GM12874 (cell line): ENCODE results near the gene RRAGB.

Experiments used
- CTCF ChIP-seq: IDR thresholded peaks from 2 replicates; pipeline ENCODE4 v1.5.1; 2011; ENCODE audit warnings: low read depth, mild to moderate bottlenecking, control low read depth, low read length, moderate library complexity; ENCODE audit not compliant: insufficient read depth

The RRAGB gene

DNA sequence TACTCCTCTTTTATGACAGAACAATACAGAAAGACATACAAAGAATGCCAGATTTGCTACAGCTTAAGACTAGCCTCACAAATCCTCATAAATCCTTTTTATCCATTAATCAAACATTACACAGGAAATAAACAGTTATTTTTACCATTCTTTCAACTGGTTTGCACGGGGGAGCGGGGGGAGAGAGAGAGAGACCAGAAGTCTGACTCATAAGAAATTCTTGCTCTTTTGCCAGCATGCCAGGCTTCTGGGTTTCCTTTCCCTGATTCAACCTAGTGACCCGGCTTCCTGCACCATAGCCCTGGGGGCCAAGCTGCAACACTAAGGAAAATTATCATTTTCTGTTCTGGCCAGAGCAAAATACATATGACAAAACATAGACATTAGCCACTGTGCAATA is 6.8 kb upstream of the RRAGB start:
- TF ChIP-seq CTCF, result no peak

- no peak for TF ChIP-seq CTCF
These were observed 3.9 kb upstream of the RRAGB start for GRCh38 chrX:55713631-55714030.

DNA sequence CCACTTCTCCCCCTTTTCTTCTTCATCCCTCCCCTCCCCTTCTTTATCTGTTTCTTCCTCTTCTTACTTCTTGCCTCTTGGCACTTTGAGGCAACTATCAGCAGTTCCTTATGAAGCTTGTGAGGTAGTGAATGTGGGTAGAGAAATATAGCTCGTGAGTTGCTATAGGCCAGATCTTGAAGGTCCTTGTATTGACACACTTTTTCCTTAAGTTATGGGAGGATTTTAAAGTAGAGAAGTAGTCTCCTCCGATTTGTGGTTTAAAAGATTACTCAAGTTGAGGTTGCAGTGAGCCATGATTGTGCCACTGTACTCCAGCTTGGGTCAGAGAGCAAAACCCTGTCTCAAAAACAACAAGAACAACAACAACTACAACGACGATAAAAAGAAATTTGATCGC is 3.4 kb upstream of the RRAGB start:
- TF ChIP-seq CTCF, result no peak

- TF ChIP-seq CTCF, result peak; percentile 35; the same call in 1 of the 2 replicates
These were observed 1.7 kb upstream of the RRAGB start for GRCh38 chrX:55715847-55716246.

DNA sequence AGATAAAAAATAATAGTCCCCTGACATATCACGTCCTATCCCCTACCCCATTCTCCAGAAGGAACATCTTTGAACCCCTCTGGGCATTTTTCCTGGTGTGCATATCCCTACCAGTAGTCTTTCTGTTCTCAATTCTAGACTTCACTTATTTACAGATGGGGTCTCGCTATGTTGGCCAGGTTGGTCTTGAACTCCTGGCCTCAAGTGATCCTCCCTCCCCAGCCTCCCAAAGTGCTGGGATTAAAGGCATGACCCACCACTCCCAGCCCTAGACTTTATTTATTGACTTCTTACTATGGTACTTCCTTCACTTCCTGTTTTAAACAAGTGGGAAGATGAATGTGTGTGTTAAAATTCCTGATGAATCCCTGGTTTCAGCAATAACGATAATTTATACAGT is 612 bp upstream of the RRAGB start:
- TF ChIP-seq CTCF, result no peak

DNA sequence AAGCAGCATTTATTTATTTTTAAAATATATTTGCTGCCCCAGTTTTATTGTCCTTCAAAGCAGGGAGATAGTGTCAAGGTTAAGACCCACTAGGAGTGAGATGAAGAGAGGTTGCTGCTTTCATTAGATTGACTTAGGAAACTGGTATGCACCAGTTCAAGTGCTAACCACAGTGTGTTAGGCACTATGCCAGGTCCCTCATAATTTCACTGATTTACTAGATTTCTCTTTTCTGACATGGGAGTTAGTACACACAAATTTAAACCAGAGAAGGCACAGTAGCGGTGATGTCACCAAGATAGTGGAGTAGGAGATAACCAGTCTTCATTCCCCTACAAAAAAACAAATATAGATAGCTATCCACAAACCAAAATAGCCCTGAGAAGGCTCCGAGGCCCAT is 14.3 kb downstream of the RRAGB start:
- TF ChIP-seq CTCF, result no peak

DNA sequence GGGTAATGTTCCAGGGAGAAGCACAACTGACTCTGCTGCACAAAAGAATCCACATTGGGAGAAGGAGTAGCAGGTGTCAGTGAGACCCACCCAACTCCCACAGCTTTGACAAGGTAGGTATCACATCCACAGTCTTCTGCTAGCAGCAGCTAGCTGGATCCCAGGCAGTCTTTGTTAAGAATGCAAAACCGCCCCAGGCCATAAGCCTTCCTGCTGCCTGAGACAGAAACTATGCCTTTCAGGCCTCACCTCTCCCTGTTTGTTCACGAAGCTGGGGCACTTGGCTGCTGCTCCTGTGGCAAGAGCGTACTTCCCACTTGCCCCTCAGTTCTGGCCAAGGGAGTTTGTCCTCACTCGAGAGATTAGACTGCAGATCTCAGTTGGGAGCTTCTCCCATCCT is 21.4 kb downstream of the RRAGB start:
- no peak for TF ChIP-seq CTCF

- no peak for TF ChIP-seq CTCF
These were observed 25.1 kb downstream of the RRAGB start for GRCh38 chrX:55742649-55743048.
